Spleen (tissue), 11 donors: ENCODE measurements around the gene UCKL1. TPM values are rescaled to one million over a fixed set of nuclear protein-coding genes. Genes with fewer than 3 reads are reported as not detected.
"Not testable (repeated sequence)": the region's sequence is repeated elsewhere in the genome, so short reads cannot be mapped to it uniquely, and the experiment has no call there.

Experiments used
- DNase-seq: peaks from one replicate; pipeline ENCODE4 v3.0.0-alpha.2; 2020
- H3K27ac ChIP-seq, 8 donors: fragments of 200-600 bp; sonication (generic) in 7 of 8; 1 replicate in 4 of 8; 2 replicates in 4 of 8; pipeline versions ENCODE4 v1.5.0 to v1.8.0; 2016 to 2021; ENCODE audit warnings: inconsistent platforms in 4 of 8, mild to moderate bottlenecking in 4 of 8, moderate library complexity in 1 of 8
- H3K27me3 ChIP-seq, 7 donors: fragments of 200-600 bp; sonication (generic) in 6 of 7; replicated peaks in 1 of 7; 1 replicate in 4 of 7; 2 replicates in 3 of 7; pipeline versions ENCODE4 v1.5.0 to v1.8.0; 2016 to 2021; ENCODE audit warnings: inconsistent platforms in 3 of 7, mild to moderate bottlenecking in 1 of 7
- H3K36me3 ChIP-seq, 6 donors: fragments of 200-600 bp; sonication (generic) in 5 of 6; 1 replicate in 4 of 6; 2 replicates in 2 of 6; pipeline versions ENCODE4 v1.5.0 to v1.8.0; 2016 to 2021; ENCODE audit warnings: inconsistent platforms in 2 of 6
- H3K4me1 ChIP-seq, 6 donors: fragments of 200-600 bp; sonication (generic) in 5 of 6; 1 replicate in 3 of 6; 2 replicates in 3 of 6; pipeline versions ENCODE4 v1.5.0 to v1.8.0; 2016 to 2021; ENCODE audit warnings: inconsistent platforms in 3 of 6
- H3K4me3 ChIP-seq, 8 donors: fragments of 200-600 bp; sonication (generic) in 7 of 8; 1 replicate in 4 of 8; 2 replicates in 4 of 8; pipeline versions ENCODE4 v1.5.0 to v1.8.0; 2016 to 2021; ENCODE audit warnings: inconsistent platforms in 4 of 8, mild to moderate bottlenecking in 4 of 8, moderate library complexity in 2 of 8
- H3K9me3 ChIP-seq, 8 donors: fragments of 200-600 bp; sonication (generic) in 7 of 8; 1 replicate in 4 of 8; 2 replicates in 4 of 8; pipeline versions ENCODE4 v1.5.0 to v1.8.0; 2016 to 2021; ENCODE audit warnings: inconsistent platforms in 4 of 8
- CTCF ChIP-seq, 11 experiments: fragments of 200-600 bp in 7 of 11; fragments of 450-650 bp in 4 of 11; sonication (generic) in 4 of 11; IDR thresholded peaks in 8 of 11; conservative IDR thresholded peaks in 3 of 11; 1 replicate in 7 of 11; 2 replicates in 4 of 11; pipeline versions ENCODE4 v1.4.0 to v1.8.0; 2016 to 2021; ENCODE audit warnings: antibody characterized with exemption in 11 of 11, inconsistent platforms in 4 of 11, mild to moderate bottlenecking in 1 of 11
- POLR2A ChIP-seq, 3 donors: fragments of 450-650 bp; IDR thresholded peaks; one replicate each; pipeline ENCODE4 v1.5.1; 2017; ENCODE audit warnings: antibody characterized with exemption in 3 of 3, mild to moderate bottlenecking in 1 of 3
- POLR2AphosphoS5 ChIP-seq, 3 donors: sonication (generic); formaldehyde crosslinking; IDR thresholded peaks; one replicate each; pipeline ENCODE4 v1.5.1; 2017; ENCODE audit warnings: antibody characterized with exemption in 3 of 3
- WGBS, 5 donors: extraction: QIAGEN DNeasy Blood & Tissue Kit in 3 of 5; methylation state at CpG; one replicate each; pipeline versions ENCODE4 v1.1.5 to v1.1.7; 2013 to 2018; 5-methylcytosine and 5-hydroxymethylcytosine counted together
- intact Hi-C: fragments of 100-400 bp; cut with DNase I; formaldehyde crosslinking; loops from one replicate; pipeline ENCODE4 v1.15.0; 2023; ENCODE audit warnings: low total_unique reads
- polyA plus RNA-seq, 3 donors: library from polyadenylated mRNA; stranded (reverse); fragments of 200-250 nt; gene quantifications; one replicate each; pipeline ENCODE4 v1.2.1, GENCODE V29; 2013
- total RNA-seq, 7 donors: library from RNA; depleted of rRNA in 3 of 7; stranded (reverse); fragments of >200 nt in 3 of 7; fragmentation: NEBNext Ultra II Directional in 4 of 7; extraction: Animal tissue kit (Norgen Biotek cat#: 25700) in 4 of 7; gene quantifications; one replicate each; pipeline versions ENCODE4 v1.1.0 to v1.2.1, GENCODE V29; 2016 to 2021
- donor health status: healthy with polysubstance abuse.
- donor health status: DM: no; HTN: no; CAD: no; lungs with moderate emphysema.
- donor health status: DM: no; HTN: no; CAD: no.
- donor health status: Bipolar disorder and iron deficiency.
- donor health status: healthy.
- donor health status: DM: no; HTN: no; CAD: no.
- donor health status: DM: yes; HTN: yes; CAD: no.

UCKL1 gene
- total and polyA plus RNA-seq, 10 donors = 34.2 to 68.0 (median 49.1) TPM

GRCh38 chr20:63962426-63963347 lies 6.5 kb upstream of the UCKL1 start:
- intact Hi-C loops = no loop called here
- WGBS, 5 donors = 95 to 96% (median 95%) methylated on average over 44 to 61 of the region's 61 CpGs
- peaks cover 0 to 7% (median 0%) of the 10 kb centered on the region in 8 donors for H3K9me3 ChIP-seq
- peaks cover 0 to 82% (median 58%) of the 10 kb centered on the region in 6 donors for H3K36me3 ChIP-seq
- TF ChIP-seq CTCF (IDR thresholded peaks at IDR 0.05 in 8 of 11, conservative IDR thresholded peaks at IDR 0.05 in 3 of 11) (no peak), POLR2AphosphoS5 (IDR thresholded peaks at IDR 0.05) (peak in 1 of 3 donors; percentile 4)
- no peak overlapping the region for H3K4me3 ChIP-seq
- peaks cover 0 to 9% (median 5%) of the 10 kb centered on the region in 6 donors for H3K4me1 ChIP-seq
- H3K27me3 ChIP-seq = no peaks in the 10 kb centered on the region
- peak; percentile 77 for DNase-seq
- H3K27ac ChIP-seq = no peak overlapping the region

GRCh38 chr20:63961664-63962425 lies 5.6 kb upstream of the UCKL1 start:
- intact Hi-C loops = no loop called here
- Histone ChIP-seq H3K4me3 (no peak overlapping the region), H3K4me1 (peaks cover 7 to 17% (median 14%) of the 10 kb centered on the region in 6 donors), H3K27me3 (no peaks in the 10 kb centered on the region), H3K36me3 (peaks cover 0 to 73% (median 57%) of the 10 kb centered on the region in 6 donors), H3K27ac (no peak overlapping the region), H3K9me3 (peaks cover 0 to 7% (median 0%) of the 10 kb centered on the region in 8 donors)
- TF ChIP-seq POLR2A (IDR thresholded peaks at IDR 0.05) = no peak
- no peak for TF ChIP-seq CTCF (IDR thresholded peaks at IDR 0.05 in 8 of 11, conservative IDR thresholded peaks at IDR 0.05 in 3 of 11)
- TF ChIP-seq POLR2AphosphoS5 (IDR thresholded peaks at IDR 0.05) = no peak
- 88 to 98% (median 95%) methylated on average over 19 to 26 of the region's 26 CpGs for WGBS, 5 donors
- DNase-seq = peak; percentile 73

GRCh38 chr20:63960654-63961621 lies 4.7 kb upstream of the UCKL1 start:
- peaks cover 7 to 22% (median 17%) of the 10 kb centered on the region in 6 donors for H3K4me1 ChIP-seq
- DNase-seq = peak; percentile 67
- intact Hi-C loops, H3K27ac ChIP-seq, H3K4me3 ChIP-seq, H3K27me3 ChIP-seq, H3K9me3 ChIP-seq: not testable (repeated sequence)
- H3K36me3 ChIP-seq = peaks cover 0 to 64% (median 50%) of the 10 kb centered on the region in 6 donors
- peak in 1 of 3 donors; percentile 11 for TF ChIP-seq POLR2AphosphoS5 (IDR thresholded peaks at IDR 0.05)
- WGBS, 5 donors = 81 to 91% (median 90%) methylated on average over 7 to 15 of the region's 15 CpGs

GRCh38 chr20:63959699-63960075 lies 3.5 kb upstream of the UCKL1 start:
- Histone ChIP-seq H3K27me3 (no peaks in the 10 kb centered on the region), H3K4me1 (peaks cover 12 to 34% (median 28%) of the 10 kb centered on the region in 6 donors), H3K27ac (no peak overlapping the region), H3K9me3 (no peaks in the 10 kb centered on the region), H3K36me3 (peaks cover 0 to 63% (median 50%) of the 10 kb centered on the region in 6 donors), H3K4me3 (no peak overlapping the region)
- DNase-seq = no peak
- intact Hi-C loops = no loop called here
- 92 to 97% (median 95%) methylated on average over 11 to 17 of the region's 17 CpGs for WGBS, 5 donors
- TF ChIP-seq POLR2AphosphoS5 (IDR thresholded peaks at IDR 0.05) (peak in 1 of 3 donors; percentile 21), CTCF (IDR thresholded peaks at IDR 0.05 in 8 of 11, conservative IDR thresholded peaks at IDR 0.05 in 3 of 11) (no peak)
